DOHH2 (cell line): ENCODE results near the gene DENND1B.

ENCODE experiments used
- CTCF ChIP-seq: fragments of 200-600 bp; sonication (generic); IDR thresholded peaks from one replicate; pipeline ENCODE4 v1.5.1; 2014; ENCODE audit warnings: antibody characterized with exemption, mild to moderate bottlenecking, low read depth, low read length; ENCODE audit not compliant: poor library complexity, severe bottlenecking
- EZH2phosphoT487 ChIP-seq: fragments of 200-600 bp; sonication (generic); IDR thresholded peaks from 2 replicates; pipeline ENCODE4 v1.6.1; 2017; ENCODE audit warnings: borderline replicate concordance, mild to moderate bottlenecking, antibody characterized with exemption, low read length, moderate library complexity, mixed read lengths

GRCh38 chr1:197674286-197674685, 101.0 kb downstream of the DENND1B start:
- TF ChIP-seq EZH2phosphoT487 (no peak), CTCF (no peak)
